ENCODE data around the gene SMARCC2. TPM values are rescaled to one million over a fixed set of nuclear protein-coding genes. Genes with fewer than 3 reads are reported as not detected.
A peak's percentile ranks its signal among the peaks of the same experiment; 100 is the strongest.

Gene SMARCC2
- total and polyA plus RNA-seq, 2 of the 13 experiments (the other 11 are each of a cell fraction or from before 2014, with no cell fraction given): 21.3 to 24.1 TPM

GRCh38 chr12:56208006-56208405, 18.7 kb upstream of the SMARCC2 start (continued):
- TF ChIP-seq TRIM24 (CRISPR knock-in tag; IDR thresholded peaks at IDR 0.05): no peak
- TF ChIP-seq TFE3 (CRISPR knock-in tag; IDR thresholded peaks at IDR 0.05): no peak
- TF ChIP-seq STAG1 (CRISPR knock-in tag; IDR thresholded peaks at IDR 0.05): no peak
- TF ChIP-seq ZNF329 (CRISPR knock-in tag; IDR thresholded peaks at IDR 0.05; ENCODE audit: low read depth): no peak
- TF ChIP-seq ZNF235 (CRISPR knock-in tag; IDR thresholded peaks at IDR 0.05; ENCODE audit: borderline replicate concordance): no peak
- TF ChIP-seq, protein P1, sequence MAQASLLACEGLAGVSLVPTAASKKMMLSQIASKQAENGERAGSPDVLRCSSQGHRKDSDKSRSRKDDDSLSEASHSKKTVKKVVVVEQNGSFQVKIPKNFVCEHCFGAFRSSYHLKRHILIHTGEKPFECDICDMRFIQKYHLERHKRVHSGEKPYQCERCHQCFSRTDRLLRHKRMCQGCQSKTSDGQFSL (CRISPR knock-in tag; IDR thresholded peaks at IDR 0.05): no peak

GRCh38 chr12:56206452-56207166, 17.3 kb upstream of the SMARCC2 start:
- 76% methylated on average over 11 of the region's 14 CpGs for WGBS (ENCODE audit: low lambda C conversion rate)
- CTCF ChIA-PET (ENCODE audit: low intra/inter-chr PET ratio, low total read pairs): interaction anchor here (1.3 to 1.7 kb wide), 2 partner anchors 17 to 52 kb away, joined by 5 to 15 read pairs; partner anchors contain the start of genes ANKRD52 and NABP2
- Histone ChIP-seq H3K27me3 (ENCODE audit: control insufficient read depth in 1 of 2, insufficient read depth in 2 of 2, low read length in 2 of 2) (no peaks in the 10 kb centered on the region), H2AFZ (ENCODE audit: low read length) (no peak overlapping the region), H3K9me3 (ENCODE audit: low read length) (no peaks in the 10 kb centered on the region), H3K4me1 (ENCODE audit: insufficient read depth, low read length) (no peaks in the 10 kb centered on the region), H4K20me1 (ENCODE audit: insufficient read depth, low read length) (no peaks in the 10 kb centered on the region), H3K4me2 (ENCODE audit: low read depth, low read length) (no peak overlapping the region), H3K79me2 (ENCODE audit: insufficient read depth, low read length) (no peaks in the 10 kb centered on the region), H3K27ac (ENCODE audit: extremely low read length, insufficient read depth, low read length) (no peak overlapping the region), H3K4me3 (replicated peaks in 1 of 3; ENCODE audit: insufficient read depth in 1 of 3, low read depth in 2 of 3, low read length in 3 of 3) (no peak overlapping the region), H3K36me3 (replicated peaks in 1 of 2; ENCODE audit: control insufficient read depth in 1 of 2, insufficient read depth in 2 of 2, low read length in 2 of 2) (peaks cover 23 to 51% of the 10 kb centered on the region in 2 experiments), H3K9ac (ENCODE audit: insufficient read depth, low read depth, low read length) (no peak overlapping the region)
- peak; percentile 87 for FAIRE-seq
- no TSS peak for BruUV-seq (replicated peaks)
- intact Hi-C loops (cut with micrococcal nuclease; ENCODE audit: unreplicated experiment) (loop anchor here (2.0 kb wide), 1 partner anchor 14 kb away; the partner anchor contains the start of gene RNF41), in situ Hi-C loops (cut with HindIII; ENCODE audit: extremely low pct_ligation_motif_present, low pct_unique_long_range_greater_than_20kb) (no loop called here)
- peak; percentile 96 for ATAC-seq
- DNase-seq (ENCODE audit: low spot score): peak; percentile 56
- POLR2A ChIA-PET: interaction anchor here (0.7 to 3.6 kb wide), 9 partner anchors 9 to 154 kb away, joined by 3 to 34 read pairs (median 5); partner anchors contain the start of genes ANKRD52, COQ10A, RNF41 and STAT2
- TF ChIP-seq CTCF (CRISPR knock-in tag; IDR thresholded peaks at IDR 0.05): peak; percentile 83
- peak; percentile 95 for TF ChIP-seq ZNF263 (CRISPR knock-in tag; IDR thresholded peaks at IDR 0.05)
- no peak for TF ChIP-seq TEAD2 (CRISPR knock-in tag; IDR thresholded peaks at IDR 0.05)
- peak; percentile 78; the same call in 1 of the 2 replicates for TF ChIP-seq SMC3 (IDR thresholded peaks at IDR 0.05; ENCODE audit: low read length)
- TF ChIP-seq SNRNP70 (IDR thresholded peaks at IDR 0.05; ENCODE audit: low read depth, low read length): no peak
- TF ChIP-seq, protein P2, sequence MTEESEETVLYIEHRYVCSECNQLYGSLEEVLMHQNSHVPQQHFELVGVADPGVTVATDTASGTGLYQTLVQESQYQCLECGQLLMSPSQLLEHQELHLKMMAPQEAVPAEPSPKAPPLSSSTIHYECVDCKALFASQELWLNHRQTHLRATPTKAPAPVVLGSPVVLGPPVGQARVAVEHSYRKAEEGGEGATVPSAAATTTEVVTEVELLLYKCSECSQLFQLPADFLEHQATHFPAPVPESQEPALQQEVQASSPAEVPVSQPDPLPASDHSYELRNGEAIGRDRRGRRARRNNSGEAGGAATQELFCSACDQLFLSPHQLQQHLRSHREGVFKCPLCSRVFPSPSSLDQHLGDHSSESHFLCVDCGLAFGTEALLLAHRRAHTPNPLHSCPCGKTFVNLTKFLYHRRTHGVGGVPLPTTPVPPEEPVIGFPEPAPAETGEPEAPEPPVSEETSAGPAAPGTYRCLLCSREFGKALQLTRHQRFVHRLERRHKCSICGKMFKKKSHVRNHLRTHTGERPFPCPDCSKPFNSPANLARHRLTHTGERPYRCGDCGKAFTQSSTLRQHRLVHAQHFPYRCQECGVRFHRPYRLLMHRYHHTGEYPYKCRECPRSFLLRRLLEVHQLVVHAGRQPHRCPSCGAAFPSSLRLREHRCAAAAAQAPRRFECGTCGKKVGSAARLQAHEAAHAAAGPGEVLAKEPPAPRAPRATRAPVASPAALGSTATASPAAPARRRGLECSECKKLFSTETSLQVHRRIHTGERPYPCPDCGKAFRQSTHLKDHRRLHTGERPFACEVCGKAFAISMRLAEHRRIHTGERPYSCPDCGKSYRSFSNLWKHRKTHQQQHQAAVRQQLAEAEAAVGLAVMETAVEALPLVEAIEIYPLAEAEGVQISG (CRISPR knock-in tag; IDR thresholded peaks at IDR 0.05): 0 out of 2 replicates have a peak, but pooled peaks have one; percentile 20
